Activated naive CD4-positive, alpha-beta T cell (primary cell): ENCODE measurements around the gene ARFIP1.
A peak's percentile ranks its signal among the peaks of the same experiment; 100 is the strongest.
"Not testable (repeated sequence)": the region's sequence is repeated elsewhere in the genome, so short reads cannot be mapped to it uniquely, and the experiment has no call there.

Experiments
- DNase-seq, 4 experiments: peaks; one replicate each; lab custom pipeline; 2025; lab: John Stamatoyannopoulos, UW

The ARFIP1 gene

GRCh38 chr4:152843481-152844090 lies 63.8 kb downstream of the ARFIP1 start:
- no peak for DNase-seq

GRCh38 chr4:152847376-152847775 lies 67.6 kb downstream of the ARFIP1 start:
- no peak for DNase-seq

GRCh38 chr4:152848508-152848907 lies 68.8 kb downstream of the ARFIP1 start:
- no peak for DNase-seq

GRCh38 chr4:152849350-152849749 lies 69.6 kb downstream of the ARFIP1 start:
- DNase-seq: no peak

GRCh38 chr4:152850377-152850776 lies 70.6 kb downstream of the ARFIP1 start:
- peak in 1 of 4 experiments; percentile 7 for DNase-seq

- DNase-seq: no peak
Measured at GRCh38 chr4:152851226-152851625, 71.5 kb downstream of the ARFIP1 start.

- DNase-seq: no peak
Measured at GRCh38 chr4:152853293-152853692, 73.5 kb downstream of the ARFIP1 start.

- not testable (repeated sequence) for DNase-seq
Measured at GRCh38 chr4:152854016-152854415, 74.3 kb downstream of the ARFIP1 start.

GRCh38 chr4:152856960-152857359 lies 77.2 kb downstream of the ARFIP1 start:
- DNase-seq: no peak

GRCh38 chr4:152858934-152859333 lies 79.2 kb downstream of the ARFIP1 start:
- no peak for DNase-seq

- no peak for DNase-seq
Measured at GRCh38 chr4:152860046-152860445, 80.3 kb downstream of the ARFIP1 start.

GRCh38 chr4:152862608-152863007 lies 82.9 kb downstream of the ARFIP1 start:
- no peak for DNase-seq

- no peak for DNase-seq
Measured at GRCh38 chr4:152864361-152864760, 84.6 kb downstream of the ARFIP1 start.

- DNase-seq: not testable (repeated sequence)
Measured at GRCh38 chr4:152866432-152866993, 86.8 kb downstream of the ARFIP1 start.

GRCh38 chr4:152870606-152871005 lies 90.9 kb downstream of the ARFIP1 start:
- no peak for DNase-seq

GRCh38 chr4:152875261-152875660 lies 95.5 kb downstream of the ARFIP1 start:
- DNase-seq: no peak

- no peak for DNase-seq
Measured at GRCh38 chr4:152877868-152878267, 98.1 kb downstream of the ARFIP1 start.

GRCh38 chr4:152880263-152880662 lies 100.5 kb downstream of the ARFIP1 start:
- DNase-seq: no peak

GRCh38 chr4:152881974-152882373 lies 102.2 kb downstream of the ARFIP1 start:
- no peak for DNase-seq

- no peak for DNase-seq
Measured at GRCh38 chr4:152885185-152885584, 105.4 kb downstream of the ARFIP1 start.

GRCh38 chr4:152886201-152886600 lies 106.4 kb downstream of the ARFIP1 start:
- DNase-seq: no peak

- DNase-seq: no peak
Measured at GRCh38 chr4:152887981-152888380, 108.2 kb downstream of the ARFIP1 start.

GRCh38 chr4:152892974-152893373 lies 113.2 kb downstream of the ARFIP1 start:
- no peak for DNase-seq

- no peak for DNase-seq
Measured at GRCh38 chr4:152894673-152895072, 114.9 kb downstream of the ARFIP1 start.
